ENCODE measurements around the gene FABP6. TPM values are rescaled to one million over a fixed set of nuclear protein-coding genes. Genes with fewer than 3 reads are reported as not detected.

The FABP6 gene
- total and polyA plus RNA-seq, 4 donors = not detected

DNA sequence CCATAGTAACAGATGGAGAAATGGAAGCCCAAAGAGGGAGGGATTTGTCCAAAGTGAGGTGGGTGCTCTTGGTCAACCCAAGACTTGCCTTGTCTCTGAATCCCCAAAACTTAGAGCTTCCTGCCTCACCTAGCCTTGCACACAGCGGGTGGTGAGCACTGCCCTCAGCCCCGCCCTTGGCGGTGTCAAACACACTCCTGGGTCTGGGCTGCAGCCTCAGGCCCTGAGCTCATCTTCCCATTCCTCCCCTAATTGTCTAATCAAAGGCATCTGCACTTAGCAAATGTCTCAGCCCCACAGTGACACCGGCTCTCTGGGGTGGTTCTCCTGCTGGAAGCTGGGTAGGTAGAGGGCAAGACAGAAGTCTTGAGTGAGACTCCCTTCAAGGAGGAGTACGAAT lies 20.9 kb downstream of the FABP6 start:
- Histone ChIP-seq H3K9ac (ENCODE audit: low read depth in 1 of 2, low read length in 2 of 2) (no peak overlapping the region), H3K9me3 (ENCODE audit: control insufficient read depth in 4 of 4, low read length in 3 of 4) (no peaks in the 10 kb centered on the region), H3K4me1 (ENCODE audit: control insufficient read depth in 4 of 4, insufficient read depth in 4 of 4, low read length in 3 of 4) (no peaks in the 10 kb centered on the region), H3K27ac (ENCODE audit: low read depth in 1 of 2, low read length in 2 of 2) (no peak overlapping the region), H3K27me3 (ENCODE audit: control insufficient read depth in 4 of 4, insufficient read depth in 4 of 4, low read length in 3 of 4) (no peaks in the 10 kb centered on the region), H3K36me3 (ENCODE audit: control insufficient read depth in 4 of 4, insufficient read depth in 3 of 4, low read depth in 1 of 4, low read length in 3 of 4) (no peaks in the 10 kb centered on the region), H3K4me3 (ENCODE audit: low read depth in 1 of 3, low read length in 3 of 3) (no peak overlapping the region)
- TF ChIP-seq SP1 (IDR thresholded peaks at IDR 0.05) (no peak), NR2F2 (IDR thresholded peaks at IDR 0.05) (no peak), HNF4A (conservative IDR thresholded peaks at IDR 0.05) (no peak)
- TF ChIP-seq, protein P1, sequence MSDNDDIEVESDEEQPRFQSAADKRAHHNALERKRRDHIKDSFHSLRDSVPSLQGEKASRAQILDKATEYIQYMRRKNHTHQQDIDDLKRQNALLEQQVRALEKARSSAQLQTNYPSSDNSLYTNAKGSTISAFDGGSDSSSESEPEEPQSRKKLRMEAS (IDR thresholded peaks at IDR 0.05) = no peak
- no peak for DNase-seq (ENCODE audit: low spot score)
- WGBS = 91% methylated on average over 5 of the region's 5 CpGs

DNA sequence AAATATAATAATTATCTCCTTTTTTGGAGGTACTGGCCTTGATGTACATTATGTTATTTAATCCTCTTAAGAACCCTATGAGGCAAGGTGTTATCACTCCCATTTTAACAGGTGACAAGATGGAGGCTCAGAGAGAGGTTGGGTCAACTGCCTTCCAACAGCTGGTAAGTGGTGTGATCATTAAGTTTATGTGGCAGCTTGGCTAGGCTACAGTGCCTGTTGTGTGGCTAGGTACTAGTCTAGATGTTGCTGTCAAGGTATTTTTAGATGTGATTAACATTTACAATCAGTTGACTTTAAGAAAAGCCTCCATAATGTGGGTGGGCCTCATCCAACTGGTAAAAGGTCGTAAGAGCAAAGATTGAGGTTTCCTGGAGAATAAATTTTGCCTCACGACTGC lies 21.5 kb downstream of the FABP6 start:
- DNase-seq (ENCODE audit: low spot score) = no peak
- no peaks in the 10 kb centered on the region for H3K36me3 ChIP-seq (ENCODE audit: control insufficient read depth in 4 of 4, insufficient read depth in 3 of 4, low read depth in 1 of 4, low read length in 3 of 4)

More for the DNA sequence above, 21.5 kb downstream of the FABP6 start:
- TF ChIP-seq EGR1 (IDR thresholded peaks at IDR 0.05; ENCODE audit: low read depth in 2 of 2) = no peak
- TF ChIP-seq FOXA2 (IDR thresholded peaks at IDR 0.05) = no peak
- TF ChIP-seq, protein P2, sequence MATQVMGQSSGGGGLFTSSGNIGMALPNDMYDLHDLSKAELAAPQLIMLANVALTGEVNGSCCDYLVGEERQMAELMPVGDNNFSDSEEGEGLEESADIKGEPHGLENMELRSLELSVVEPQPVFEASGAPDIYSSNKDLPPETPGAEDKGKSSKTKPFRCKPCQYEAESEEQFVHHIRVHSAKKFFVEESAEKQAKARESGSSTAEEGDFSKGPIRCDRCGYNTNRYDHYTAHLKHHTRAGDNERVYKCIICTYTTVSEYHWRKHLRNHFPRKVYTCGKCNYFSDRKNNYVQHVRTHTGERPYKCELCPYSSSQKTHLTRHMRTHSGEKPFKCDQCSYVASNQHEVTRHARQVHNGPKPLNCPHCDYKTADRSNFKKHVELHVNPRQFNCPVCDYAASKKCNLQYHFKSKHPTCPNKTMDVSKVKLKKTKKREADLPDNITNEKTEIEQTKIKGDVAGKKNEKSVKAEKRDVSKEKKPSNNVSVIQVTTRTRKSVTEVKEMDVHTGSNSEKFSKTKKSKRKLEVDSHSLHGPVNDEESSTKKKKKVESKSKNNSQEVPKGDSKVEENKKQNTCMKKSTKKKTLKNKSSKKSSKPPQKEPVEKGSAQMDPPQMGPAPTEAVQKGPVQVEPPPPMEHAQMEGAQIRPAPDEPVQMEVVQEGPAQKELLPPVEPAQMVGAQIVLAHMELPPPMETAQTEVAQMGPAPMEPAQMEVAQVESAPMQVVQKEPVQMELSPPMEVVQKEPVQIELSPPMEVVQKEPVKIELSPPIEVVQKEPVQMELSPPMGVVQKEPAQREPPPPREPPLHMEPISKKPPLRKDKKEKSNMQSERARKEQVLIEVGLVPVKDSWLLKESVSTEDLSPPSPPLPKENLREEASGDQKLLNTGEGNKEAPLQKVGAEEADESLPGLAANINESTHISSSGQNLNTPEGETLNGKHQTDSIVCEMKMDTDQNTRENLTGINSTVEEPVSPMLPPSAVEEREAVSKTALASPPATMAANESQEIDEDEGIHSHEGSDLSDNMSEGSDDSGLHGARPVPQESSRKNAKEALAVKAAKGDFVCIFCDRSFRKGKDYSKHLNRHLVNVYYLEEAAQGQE (IDR thresholded peaks at IDR 0.05) = no peak
- TF ChIP-seq, protein P3, sequence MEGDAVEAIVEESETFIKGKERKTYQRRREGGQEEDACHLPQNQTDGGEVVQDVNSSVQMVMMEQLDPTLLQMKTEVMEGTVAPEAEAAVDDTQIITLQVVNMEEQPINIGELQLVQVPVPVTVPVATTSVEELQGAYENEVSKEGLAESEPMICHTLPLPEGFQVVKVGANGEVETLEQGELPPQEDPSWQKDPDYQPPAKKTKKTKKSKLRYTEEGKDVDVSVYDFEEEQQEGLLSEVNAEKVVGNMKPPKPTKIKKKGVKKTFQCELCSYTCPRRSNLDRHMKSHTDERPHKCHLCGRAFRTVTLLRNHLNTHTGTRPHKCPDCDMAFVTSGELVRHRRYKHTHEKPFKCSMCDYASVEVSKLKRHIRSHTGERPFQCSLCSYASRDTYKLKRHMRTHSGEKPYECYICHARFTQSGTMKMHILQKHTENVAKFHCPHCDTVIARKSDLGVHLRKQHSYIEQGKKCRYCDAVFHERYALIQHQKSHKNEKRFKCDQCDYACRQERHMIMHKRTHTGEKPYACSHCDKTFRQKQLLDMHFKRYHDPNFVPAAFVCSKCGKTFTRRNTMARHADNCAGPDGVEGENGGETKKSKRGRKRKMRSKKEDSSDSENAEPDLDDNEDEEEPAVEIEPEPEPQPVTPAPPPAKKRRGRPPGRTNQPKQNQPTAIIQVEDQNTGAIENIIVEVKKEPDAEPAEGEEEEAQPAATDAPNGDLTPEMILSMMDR (IDR thresholded peaks at IDR 0.05; ENCODE audit: low read depth, low read length, missing input control) = no peak
- no peak for TF ChIP-seq NR2F2 (IDR thresholded peaks at IDR 0.05)
- no peak for TF ChIP-seq HNF4G (IDR thresholded peaks at IDR 0.05)
- no peak for TF ChIP-seq YY1 (IDR thresholded peaks at IDR 0.05)
- no peak for TF ChIP-seq RAD21 (IDR thresholded peaks at IDR 0.05)
- 78% methylated on average over 2 of the region's 2 CpGs for WGBS
- no peak overlapping the region for H3K27ac ChIP-seq (ENCODE audit: low read depth in 1 of 2, low read length in 2 of 2)
- no peaks in the 10 kb centered on the region for H3K27me3 ChIP-seq (ENCODE audit: control insufficient read depth in 4 of 4, insufficient read depth in 4 of 4, low read length in 3 of 4)
- H3K4me1 ChIP-seq (ENCODE audit: control insufficient read depth in 4 of 4, insufficient read depth in 4 of 4, low read length in 3 of 4) = no peaks in the 10 kb centered on the region
- H3K9ac ChIP-seq (ENCODE audit: low read depth in 1 of 2, low read length in 2 of 2) = no peak overlapping the region
- H3K9me3 ChIP-seq (ENCODE audit: control insufficient read depth in 4 of 4, low read length in 3 of 4) = no peaks in the 10 kb centered on the region
- H3K4me3 ChIP-seq (ENCODE audit: low read depth in 1 of 3, low read length in 3 of 3) = no peak overlapping the region
